ENCODE data around the gene CYP27A1.
"Not testable (repeated sequence)": the region's sequence is repeated elsewhere in the genome, so short reads cannot be mapped to it uniquely, and the experiment has no call there.

CYP27A1 gene

DNA sequence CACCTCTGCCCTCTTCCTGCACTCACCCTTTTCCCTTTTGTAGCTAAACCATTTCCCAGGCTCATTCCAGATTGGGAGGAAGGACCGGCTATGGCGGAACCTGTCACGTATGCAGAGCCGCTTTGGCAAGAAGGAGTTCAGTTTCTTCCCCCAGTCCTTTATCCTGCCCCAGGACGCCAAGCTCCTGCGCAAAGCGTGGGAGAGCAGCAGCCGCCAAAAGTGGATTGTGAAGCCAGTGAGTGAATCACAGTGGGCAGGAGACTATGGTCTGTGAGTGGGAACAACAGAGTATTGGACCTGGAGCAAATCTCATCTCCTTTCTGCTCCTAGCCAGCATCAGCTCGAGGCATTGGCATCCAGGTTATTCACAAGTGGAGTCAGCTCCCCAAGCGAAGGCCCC lies 35.0 kb upstream of the CYP27A1 start:
- Histone ChIP-seq H3K27me3 (ENCODE audit: low read depth, low read length) (no peaks in the 10 kb centered on the region), H3K9me3 (ENCODE audit: control insufficient read depth in 1 of 2, low read length in 2 of 2) (no peaks in the 10 kb centered on the region), H3K4me1 (ENCODE audit: control insufficient read depth in 1 of 2, insufficient read depth in 2 of 2, low read length in 2 of 2) (peaks cover 0 to 1% of the 10 kb centered on the region in 2 donors), H3K27ac (ENCODE audit: low read length) (no peak overlapping the region), H3K36me3 (ENCODE audit: control insufficient read depth in 1 of 2, insufficient read depth in 2 of 2, low read length in 2 of 2) (peaks cover 35 to 65% of the 10 kb centered on the region in 2 donors), H3K4me3 (ENCODE audit: low read depth in 1 of 2, low read length in 2 of 2) (no peak overlapping the region)

GRCh38 chr2:218748741-218749441 lies 33.1 kb upstream of the CYP27A1 start:
- Histone ChIP-seq H3K36me3 (ENCODE audit: control insufficient read depth in 1 of 2, insufficient read depth in 2 of 2, low read length in 2 of 2) (peaks cover 53 to 84% of the 10 kb centered on the region in 2 donors), H3K4me1 (ENCODE audit: control insufficient read depth in 1 of 2, insufficient read depth in 2 of 2, low read length in 2 of 2) (no peaks in the 10 kb centered on the region), H3K27me3 (ENCODE audit: low read depth, low read length) (no peaks in the 10 kb centered on the region), H3K27ac (ENCODE audit: low read length) (no peak overlapping the region), H3K4me3 (ENCODE audit: low read depth in 1 of 2, low read length in 2 of 2) (no peak overlapping the region), H3K9me3 (ENCODE audit: control insufficient read depth in 1 of 2, low read length in 2 of 2) (no peaks in the 10 kb centered on the region)

GRCh38 chr2:218754201-218754600 lies 27.7 kb upstream of the CYP27A1 start:
- Histone ChIP-seq H3K36me3 (ENCODE audit: control insufficient read depth in 1 of 2, insufficient read depth in 2 of 2, low read length in 2 of 2) (peaks cover 32 to 63% of the 10 kb centered on the region in 2 donors), H3K4me1 (ENCODE audit: control insufficient read depth in 1 of 2, insufficient read depth in 2 of 2, low read length in 2 of 2) (no peaks in the 10 kb centered on the region), H3K27ac (ENCODE audit: low read length) (no peak overlapping the region), H3K27me3 (ENCODE audit: low read depth, low read length) (no peaks in the 10 kb centered on the region), H3K9me3 (ENCODE audit: control insufficient read depth in 1 of 2, low read length in 2 of 2) (no peaks in the 10 kb centered on the region), H3K4me3 (ENCODE audit: low read depth in 1 of 2, low read length in 2 of 2) (no peak overlapping the region)

DNA sequence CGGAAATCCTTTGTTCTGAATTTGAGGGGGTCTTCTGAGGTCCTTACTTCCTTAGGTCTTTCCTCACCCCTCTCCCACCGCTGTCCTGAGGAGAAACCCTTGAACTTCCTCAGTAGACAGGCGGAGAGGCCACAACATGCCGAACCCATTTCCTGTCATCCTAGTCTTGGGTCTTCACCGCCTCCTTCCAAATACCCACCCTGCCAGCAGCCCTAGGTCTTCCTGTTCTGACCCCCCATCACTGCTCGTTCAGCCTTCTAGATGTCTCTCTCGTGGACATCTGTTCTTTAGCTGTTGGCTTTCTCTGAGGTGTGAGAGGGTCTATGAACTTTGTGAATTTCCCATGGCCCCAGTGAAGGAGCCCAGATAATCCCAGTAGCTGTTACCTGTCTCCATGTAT lies 27.2 kb upstream of the CYP27A1 start:
- H3K9me3 ChIP-seq (ENCODE audit: control insufficient read depth in 1 of 2, low read length in 2 of 2) = no peaks in the 10 kb centered on the region

GRCh38 chr2:218755198-218755566 lies 26.8 kb upstream of the CYP27A1 start:
- H3K27me3 ChIP-seq (ENCODE audit: low read depth, low read length) = no peaks in the 10 kb centered on the region
- H3K27ac ChIP-seq (ENCODE audit: low read length) = no peak overlapping the region
- H3K36me3 ChIP-seq (ENCODE audit: control insufficient read depth in 1 of 2, insufficient read depth in 2 of 2, low read length in 2 of 2) = peaks cover 25 to 53% of the 10 kb centered on the region in 2 donors
- no peaks in the 10 kb centered on the region for H3K4me1 ChIP-seq (ENCODE audit: control insufficient read depth in 1 of 2, insufficient read depth in 2 of 2, low read length in 2 of 2)
- no peak overlapping the region for H3K4me3 ChIP-seq (ENCODE audit: low read depth in 1 of 2, low read length in 2 of 2)
- H3K9me3 ChIP-seq (ENCODE audit: control insufficient read depth in 1 of 2, low read length in 2 of 2) = no peaks in the 10 kb centered on the region

More for the DNA sequence above, 27.2 kb upstream of the CYP27A1 start:
- peaks cover 29 to 57% of the 10 kb centered on the region in 2 donors for H3K36me3 ChIP-seq (ENCODE audit: control insufficient read depth in 1 of 2, insufficient read depth in 2 of 2, low read length in 2 of 2)
- H3K27me3 ChIP-seq (ENCODE audit: low read depth, low read length) = no peaks in the 10 kb centered on the region
- no peaks in the 10 kb centered on the region for H3K4me1 ChIP-seq (ENCODE audit: control insufficient read depth in 1 of 2, insufficient read depth in 2 of 2, low read length in 2 of 2)
- H3K27ac ChIP-seq (ENCODE audit: low read length) = no peak overlapping the region
- no peak overlapping the region for H3K4me3 ChIP-seq (ENCODE audit: low read depth in 1 of 2, low read length in 2 of 2)

GRCh38 chr2:218755567-218756404 lies 26.2 kb upstream of the CYP27A1 start:
- H3K4me3 ChIP-seq (ENCODE audit: low read depth in 1 of 2, low read length in 2 of 2) = no peak overlapping the region
- H3K27me3 ChIP-seq (ENCODE audit: low read depth, low read length) = no peaks in the 10 kb centered on the region
- no peaks in the 10 kb centered on the region for H3K9me3 ChIP-seq (ENCODE audit: control insufficient read depth in 1 of 2, low read length in 2 of 2)
- no peak overlapping the region for H3K27ac ChIP-seq (ENCODE audit: low read length)
- peaks cover 23 to 47% of the 10 kb centered on the region in 2 donors for H3K36me3 ChIP-seq (ENCODE audit: control insufficient read depth in 1 of 2, insufficient read depth in 2 of 2, low read length in 2 of 2)
- no peaks in the 10 kb centered on the region for H3K4me1 ChIP-seq (ENCODE audit: control insufficient read depth in 1 of 2, insufficient read depth in 2 of 2, low read length in 2 of 2)

- Histone ChIP-seq H3K4me3 (ENCODE audit: low read depth in 1 of 2, low read length in 2 of 2) (no peak overlapping the region), H3K36me3 (ENCODE audit: control insufficient read depth in 1 of 2, insufficient read depth in 2 of 2, low read length in 2 of 2) (peaks cover 23 to 38% of the 10 kb centered on the region in 2 donors), H3K27ac (ENCODE audit: low read length) (no peak overlapping the region), H3K4me1 (ENCODE audit: control insufficient read depth in 1 of 2, insufficient read depth in 2 of 2, low read length in 2 of 2) (no peaks in the 10 kb centered on the region), H3K27me3 (ENCODE audit: low read depth, low read length) (no peaks in the 10 kb centered on the region), H3K9me3 (ENCODE audit: control insufficient read depth in 1 of 2, low read length in 2 of 2) (no peaks in the 10 kb centered on the region)
These were observed 25.2 kb upstream of the CYP27A1 start for GRCh38 chr2:218756599-218757377.

DNA sequence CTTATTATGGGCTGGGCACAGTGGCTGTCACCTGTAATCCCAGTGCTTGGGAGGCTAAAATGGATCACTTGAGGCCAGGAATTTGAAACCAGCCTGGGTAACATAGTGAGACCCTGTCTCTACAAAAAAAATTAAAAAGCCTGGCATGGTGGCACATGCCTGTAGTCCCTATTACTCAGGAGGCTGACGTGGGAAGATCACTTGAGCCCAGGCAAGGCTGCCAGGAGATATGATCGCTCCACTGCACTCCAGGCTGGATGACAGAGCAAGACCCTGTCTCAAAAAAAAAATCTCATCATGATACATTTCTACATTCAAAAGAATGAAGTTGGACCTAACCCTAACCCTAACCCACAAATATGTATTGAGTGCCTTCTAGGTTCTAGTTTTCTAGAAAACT lies 20.2 kb upstream of the CYP27A1 start:
- no peak overlapping the region for H3K4me3 ChIP-seq (ENCODE audit: low read depth in 1 of 2, low read length in 2 of 2)
- H3K27me3 ChIP-seq (ENCODE audit: low read depth, low read length) = no peaks in the 10 kb centered on the region
- no peaks in the 10 kb centered on the region for H3K9me3 ChIP-seq (ENCODE audit: control insufficient read depth in 1 of 2, low read length in 2 of 2)
- H3K4me1 ChIP-seq (ENCODE audit: control insufficient read depth in 1 of 2, insufficient read depth in 2 of 2, low read length in 2 of 2) = no peaks in the 10 kb centered on the region
- H3K27ac ChIP-seq (ENCODE audit: low read length) = no peak overlapping the region
- no peaks in the 10 kb centered on the region for H3K36me3 ChIP-seq (ENCODE audit: control insufficient read depth in 1 of 2, insufficient read depth in 2 of 2, low read length in 2 of 2)

- not testable (repeated sequence) for H3K4me3 ChIP-seq (ENCODE audit: low read depth in 1 of 2, low read length in 2 of 2); H3K4me1 ChIP-seq (ENCODE audit: control insufficient read depth in 1 of 2, insufficient read depth in 2 of 2, low read length in 2 of 2); H3K27ac ChIP-seq (ENCODE audit: low read length); H3K9me3 ChIP-seq (ENCODE audit: control insufficient read depth in 1 of 2, low read length in 2 of 2); H3K36me3 ChIP-seq (ENCODE audit: control insufficient read depth in 1 of 2, insufficient read depth in 2 of 2, low read length in 2 of 2); H3K27me3 ChIP-seq (ENCODE audit: low read depth, low read length)
These were observed 9.2 kb upstream of the CYP27A1 start for GRCh38 chr2:218772759-218773158.

- no peaks in the 10 kb centered on the region for H3K27me3 ChIP-seq (ENCODE audit: low read depth, low read length)
- no peaks in the 10 kb centered on the region for H3K9me3 ChIP-seq (ENCODE audit: control insufficient read depth in 1 of 2, low read length in 2 of 2)
- no peaks in the 10 kb centered on the region for H3K36me3 ChIP-seq (ENCODE audit: control insufficient read depth in 1 of 2, insufficient read depth in 2 of 2, low read length in 2 of 2)
- no peak overlapping the region for H3K27ac ChIP-seq (ENCODE audit: low read length)
- no peaks in the 10 kb centered on the region for H3K4me1 ChIP-seq (ENCODE audit: control insufficient read depth in 1 of 2, insufficient read depth in 2 of 2, low read length in 2 of 2)
- H3K4me3 ChIP-seq (ENCODE audit: low read depth in 1 of 2, low read length in 2 of 2) = no peak overlapping the region
These were observed 8.1 kb upstream of the CYP27A1 start for GRCh38 chr2:218773881-218774280.

- H3K4me1 ChIP-seq (ENCODE audit: control insufficient read depth in 1 of 2, insufficient read depth in 2 of 2, low read length in 2 of 2) = peaks cover 0 to 6% of the 10 kb centered on the region in 2 donors
These were observed 5.5 kb upstream of the CYP27A1 start for GRCh38 chr2:218776488-218776887.

More at GRCh38 chr2:218776488-218776887, 5.5 kb upstream of the CYP27A1 start:
- Histone ChIP-seq H3K36me3 (ENCODE audit: control insufficient read depth in 1 of 2, insufficient read depth in 2 of 2, low read length in 2 of 2) (no peaks in the 10 kb centered on the region), H3K27ac (ENCODE audit: low read length) (no peak overlapping the region), H3K4me3 (ENCODE audit: low read depth in 1 of 2, low read length in 2 of 2) (no peak overlapping the region), H3K27me3 (ENCODE audit: low read depth, low read length) (no peaks in the 10 kb centered on the region), H3K9me3 (ENCODE audit: control insufficient read depth in 1 of 2, low read length in 2 of 2) (no peaks in the 10 kb centered on the region)
